Measurements from ENCODE around the gene FLOT2.

- TF ChIP-seq EZH2 (IDR thresholded peaks at IDR 0.05) (no peak), POLR2AphosphoS5 (IDR thresholded peaks at IDR 0.05; ENCODE audit: borderline replicate concordance, low read depth, low read length) (no peak), FOXP2 (optimal IDR thresholded peaks at IDR 0.05; ENCODE audit: control extremely low read depth, extremely low read length, insufficient read depth) (no peak)
These were observed 20.8 kb upstream of the FLOT2 start for GRCh38 chr17:28918295-28918694.
